GM13976 (cell line): ENCODE results near the gene HEATR5A.
"Not testable (repeated sequence)": the region's sequence is repeated elsewhere in the genome, so short reads cannot be mapped to it uniquely, and the experiment has no call there.

Source experiments
- DNase-seq: peaks from one replicate; pipeline ENCODE4 v3.0.0; 2012; ENCODE audit warnings: low spot score
- in situ Hi-C: fragments of 300-500 bp; cut with MboI; formaldehyde crosslinking; loops from one replicate; pipeline ENCODE4 v1.12.0; 2022; ENCODE audit warnings: low sequenced_read_pairs, mixed read lengths, inconsistent platforms; ENCODE audit not compliant: unreplicated experiment
- TF ChIP-seq, protein P1 (sequence below): IDR thresholded peaks from 2 replicates; pipeline ENCODE4 v1.5.1; 2012; ENCODE audit warnings: borderline replicate concordance, mild to moderate bottlenecking; ENCODE audit not compliant: insufficient read depth; ENCODE audit errors: extremely low read depth, missing control alignments, control extremely low read depth

HEATR5A gene

DNA sequence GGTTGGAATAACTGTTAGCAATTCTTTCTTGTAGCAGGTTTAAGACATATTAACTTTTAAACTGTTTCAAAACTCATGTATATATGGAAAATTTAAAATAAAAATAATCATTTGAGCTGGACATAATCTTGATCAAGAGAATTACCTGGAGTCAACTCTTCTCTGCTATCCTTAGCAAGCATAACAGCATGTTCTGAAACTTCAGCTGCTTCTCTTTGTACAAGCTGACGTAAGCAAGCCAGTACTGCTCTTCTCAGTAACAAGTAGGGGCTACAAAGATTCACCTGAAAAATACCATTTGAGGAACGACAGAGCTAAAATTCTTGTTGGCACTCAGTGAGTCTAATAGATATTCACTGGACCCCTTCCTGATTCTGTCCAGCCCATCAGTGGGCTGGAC, 83.0 kb downstream of the HEATR5A start:
- in situ Hi-C loops = no loop called here
- TF ChIP-seq, protein P1, sequence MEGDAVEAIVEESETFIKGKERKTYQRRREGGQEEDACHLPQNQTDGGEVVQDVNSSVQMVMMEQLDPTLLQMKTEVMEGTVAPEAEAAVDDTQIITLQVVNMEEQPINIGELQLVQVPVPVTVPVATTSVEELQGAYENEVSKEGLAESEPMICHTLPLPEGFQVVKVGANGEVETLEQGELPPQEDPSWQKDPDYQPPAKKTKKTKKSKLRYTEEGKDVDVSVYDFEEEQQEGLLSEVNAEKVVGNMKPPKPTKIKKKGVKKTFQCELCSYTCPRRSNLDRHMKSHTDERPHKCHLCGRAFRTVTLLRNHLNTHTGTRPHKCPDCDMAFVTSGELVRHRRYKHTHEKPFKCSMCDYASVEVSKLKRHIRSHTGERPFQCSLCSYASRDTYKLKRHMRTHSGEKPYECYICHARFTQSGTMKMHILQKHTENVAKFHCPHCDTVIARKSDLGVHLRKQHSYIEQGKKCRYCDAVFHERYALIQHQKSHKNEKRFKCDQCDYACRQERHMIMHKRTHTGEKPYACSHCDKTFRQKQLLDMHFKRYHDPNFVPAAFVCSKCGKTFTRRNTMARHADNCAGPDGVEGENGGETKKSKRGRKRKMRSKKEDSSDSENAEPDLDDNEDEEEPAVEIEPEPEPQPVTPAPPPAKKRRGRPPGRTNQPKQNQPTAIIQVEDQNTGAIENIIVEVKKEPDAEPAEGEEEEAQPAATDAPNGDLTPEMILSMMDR = no peak
- DNase-seq = no peak

DNA sequence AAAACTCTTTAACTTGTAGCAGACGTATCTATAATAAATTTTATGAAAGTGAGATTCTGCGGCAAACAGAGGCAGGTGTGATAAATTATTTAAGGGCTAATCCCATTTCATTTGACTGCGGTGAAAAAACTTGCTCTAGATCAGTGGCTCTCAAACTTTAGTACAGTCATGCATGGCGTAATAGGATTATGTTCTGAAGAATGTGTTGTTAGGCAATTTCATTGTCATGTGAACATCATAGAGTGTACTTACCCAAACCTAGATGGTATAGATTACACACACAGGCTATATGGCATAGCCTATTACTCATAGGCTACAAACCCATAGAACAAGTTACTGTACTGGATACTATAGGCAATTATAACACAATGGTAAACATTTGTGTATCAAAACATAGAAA, 83.7 kb downstream of the HEATR5A start:
- in situ Hi-C loops = no loop called here
- TF ChIP-seq, protein P1 = no peak
- no peak for DNase-seq

DNA sequence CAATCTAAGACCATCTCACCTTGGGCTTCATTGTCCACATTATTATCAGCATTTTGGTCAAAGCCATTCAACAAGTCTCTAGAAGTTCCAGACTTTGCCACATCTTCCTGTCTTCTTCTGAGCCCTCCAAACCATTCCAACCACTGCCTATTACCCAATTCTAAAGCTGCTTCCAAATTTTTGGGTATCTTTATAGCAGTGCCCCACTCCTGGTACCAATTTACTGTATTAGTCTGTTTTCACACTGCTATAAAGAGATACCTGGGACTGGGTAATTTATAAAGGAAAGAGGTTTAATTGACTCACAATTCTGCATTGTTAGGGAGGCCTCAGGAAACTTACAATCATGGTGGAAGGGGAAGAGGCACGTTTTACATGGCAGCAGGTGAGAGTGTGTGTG, 89.0 kb downstream of the HEATR5A start:
- in situ Hi-C loops, DNase-seq: not testable (repeated sequence)

DNA sequence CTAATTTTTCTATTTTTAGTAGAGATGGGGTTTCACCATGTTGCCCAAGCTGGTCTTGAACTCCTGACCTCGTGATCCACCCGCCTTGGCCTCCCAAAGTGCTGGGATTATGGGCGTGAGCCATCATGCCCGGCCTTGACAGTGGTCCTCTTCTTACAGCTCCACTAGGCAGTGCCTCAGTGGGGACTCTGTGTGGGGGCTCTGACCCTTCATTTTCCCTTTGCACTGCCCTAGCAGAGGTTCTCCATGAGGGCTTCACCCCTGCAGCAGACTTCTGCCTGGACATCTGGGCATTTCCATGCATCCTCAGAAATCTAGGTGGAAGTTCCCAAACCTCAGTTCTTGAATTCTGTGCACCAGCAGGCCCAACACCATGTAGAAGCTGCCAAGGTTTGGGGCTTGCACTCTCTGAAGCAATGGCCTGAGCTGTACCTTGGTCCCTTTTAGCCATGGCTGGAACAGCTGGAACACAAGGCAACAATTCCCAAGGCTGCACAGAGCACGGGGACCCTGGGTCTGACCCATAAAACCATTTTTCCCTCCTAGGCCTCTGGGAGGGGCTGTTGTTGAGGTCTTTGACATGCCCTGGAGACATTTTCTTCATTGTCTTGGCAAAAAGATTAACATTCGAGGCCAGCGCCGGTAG, 90.4 kb downstream of the HEATR5A start:
- in situ Hi-C loops, DNase-seq: not testable (repeated sequence)

DNA sequence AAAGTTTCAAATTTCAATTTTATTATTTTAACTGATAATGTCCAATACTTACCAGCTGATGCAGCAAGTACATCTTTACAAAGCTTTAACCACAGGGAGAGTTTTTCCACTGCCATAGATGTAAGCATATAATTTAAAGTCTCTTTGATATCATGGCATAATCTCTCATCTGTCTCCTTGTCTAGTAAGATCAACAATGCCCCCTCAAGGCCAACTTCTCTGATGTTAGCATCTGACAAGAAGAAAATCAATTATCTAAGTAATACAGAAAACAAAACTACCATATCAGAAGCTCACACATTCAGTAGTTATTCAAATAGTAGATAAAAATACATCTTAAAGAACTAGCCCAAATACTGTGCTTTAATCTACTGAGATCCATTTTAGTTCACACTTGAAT, 94.2 kb downstream of the HEATR5A start:
- in situ Hi-C loops = no loop called here
- TF ChIP-seq, protein P1 = no peak
- DNase-seq = no peak

DNA sequence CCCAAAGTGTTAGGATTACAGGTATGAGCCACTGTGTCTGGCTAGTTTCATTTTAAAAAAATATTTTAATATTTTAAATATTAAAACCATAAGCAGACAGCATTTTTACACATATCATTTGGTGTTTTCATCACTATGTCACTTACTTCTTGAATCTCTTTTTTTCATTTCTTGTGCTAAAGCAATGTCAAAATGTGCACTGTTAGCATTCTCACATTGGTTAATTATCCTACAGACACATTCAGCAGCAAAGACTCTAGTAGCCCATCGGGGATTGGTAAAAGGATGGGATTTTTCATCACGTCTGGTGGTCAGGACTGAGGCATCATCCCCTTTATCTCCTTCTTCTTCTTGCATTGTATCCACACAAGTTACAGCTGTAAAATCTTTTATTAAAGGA, 96.9 kb downstream of the HEATR5A start:
- in situ Hi-C loops = no loop called here
- DNase-seq = no peak
- TF ChIP-seq, protein P1 = no peak

DNA sequence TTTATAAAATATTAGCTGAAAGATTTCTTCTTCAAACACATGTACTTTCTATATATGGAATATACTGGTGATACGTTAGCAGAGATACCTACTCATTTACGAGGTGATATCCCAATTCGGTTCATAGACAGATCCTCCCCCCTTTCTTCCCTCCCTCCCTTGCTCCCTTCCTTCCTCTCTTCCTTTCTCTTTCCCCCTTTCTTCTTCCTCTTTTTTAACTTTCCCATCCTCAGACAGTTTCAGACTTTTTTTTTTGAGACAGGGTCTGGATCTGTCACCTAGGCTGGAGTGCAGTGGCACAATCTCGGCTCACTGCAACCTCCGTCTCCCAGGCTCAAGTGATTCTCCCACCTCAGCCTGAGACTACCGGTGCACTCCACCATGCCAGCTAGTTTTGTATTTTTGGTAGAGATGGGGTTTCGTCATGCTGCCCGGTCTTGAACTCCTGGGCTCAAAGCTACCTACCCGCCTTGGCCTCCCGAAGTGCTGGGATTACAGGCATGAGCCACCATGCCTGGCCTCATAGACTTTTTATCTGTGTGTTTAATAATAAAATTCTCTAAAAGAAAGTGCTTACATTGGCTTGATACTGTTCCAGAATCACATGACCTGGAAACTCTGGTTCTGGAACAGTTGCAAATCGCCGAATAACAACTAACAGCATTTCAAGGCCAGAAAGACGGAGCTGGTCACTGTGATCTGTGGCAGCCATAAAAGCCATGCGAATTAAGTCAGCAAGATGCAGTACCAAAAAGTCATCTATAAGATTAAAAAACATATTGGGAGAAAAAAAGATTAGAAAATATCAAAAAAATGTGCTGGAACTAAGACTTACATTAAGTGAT, 99.2 kb downstream of the HEATR5A start:
- no peak for DNase-seq
- TF ChIP-seq, protein P1 = no peak
- in situ Hi-C loops = no loop called here
